Measurements from ENCODE around the gene MFSD12. TPM values are rescaled to one million over a fixed set of nuclear protein-coding genes. Genes with fewer than 3 reads are reported as not detected.

The MFSD12 gene
- total and polyA plus RNA-seq, 4 donors = 9.5 to 47.7 (median 37.3) TPM

DNA sequence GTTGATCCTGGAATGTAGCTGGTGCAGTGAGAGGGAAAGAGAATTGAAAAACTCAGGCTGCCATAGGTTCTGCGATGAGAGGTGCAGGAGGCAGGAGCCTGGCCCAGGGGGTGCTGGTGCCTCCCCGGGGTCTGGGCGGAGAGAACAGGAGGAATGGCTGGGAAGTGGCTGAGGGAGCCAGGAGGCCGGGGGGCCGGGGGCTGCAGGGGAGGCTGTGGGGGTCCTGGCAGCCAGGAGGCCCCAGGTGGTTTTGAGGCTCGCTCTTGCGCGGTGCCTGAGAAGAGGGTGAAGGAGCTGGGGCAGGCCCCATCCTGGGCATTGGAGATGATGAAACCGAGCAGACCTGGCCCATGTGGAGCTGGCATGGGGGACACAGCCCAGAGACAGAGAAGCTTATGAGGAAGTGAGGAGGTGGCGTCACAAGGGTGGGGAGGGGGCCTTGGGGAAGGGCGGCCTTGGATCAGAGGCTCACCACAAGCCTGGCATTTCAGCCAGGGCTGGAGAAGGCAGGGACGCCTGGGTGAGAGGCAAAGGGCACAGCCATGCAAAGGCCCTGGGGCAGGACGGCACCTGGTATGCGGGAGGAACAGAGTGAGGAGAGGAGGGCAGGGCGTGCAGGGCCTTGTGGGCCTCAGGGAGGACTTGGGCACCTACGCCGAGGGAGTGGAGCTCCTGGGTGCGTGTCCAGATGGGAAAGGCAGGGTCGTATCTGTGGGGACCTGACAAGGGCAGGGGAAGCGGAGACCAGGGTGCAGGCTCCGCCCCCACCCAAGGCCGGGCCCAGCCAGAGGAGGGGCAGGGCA, 19.7 kb downstream of the MFSD12 start:
- Histone ChIP-seq H3K27me3 (ENCODE audit: control insufficient read depth in 1 of 2, insufficient read depth in 2 of 2, low read length in 1 of 2) (no peaks in the 10 kb centered on the region), H3K36me3 (ENCODE audit: control insufficient read depth in 1 of 2, insufficient read depth in 2 of 2, low read length in 1 of 2) (no peaks in the 10 kb centered on the region), H3K4me1 (ENCODE audit: control insufficient read depth in 1 of 2, insufficient read depth in 2 of 2, low read length in 2 of 2) (no peaks in the 10 kb centered on the region), H3K9me3 (ENCODE audit: control insufficient read depth, low read length) (no peaks in the 10 kb centered on the region), H3K4me3 (ENCODE audit: low read length in 2 of 2) (no peak overlapping the region), H3K27ac (ENCODE audit: low read depth in 1 of 2, low read length in 2 of 2) (no peak overlapping the region)
- ATAC-seq (ENCODE audit: low FRiP score) = no peak
- DNase-seq = no peak
- intact Hi-C loops (cut with DNase I) = no loop called here
- 83 to 85% methylated on average over 20 to 22 of the region's 22 CpGs for WGBS, 2 donors

DNA sequence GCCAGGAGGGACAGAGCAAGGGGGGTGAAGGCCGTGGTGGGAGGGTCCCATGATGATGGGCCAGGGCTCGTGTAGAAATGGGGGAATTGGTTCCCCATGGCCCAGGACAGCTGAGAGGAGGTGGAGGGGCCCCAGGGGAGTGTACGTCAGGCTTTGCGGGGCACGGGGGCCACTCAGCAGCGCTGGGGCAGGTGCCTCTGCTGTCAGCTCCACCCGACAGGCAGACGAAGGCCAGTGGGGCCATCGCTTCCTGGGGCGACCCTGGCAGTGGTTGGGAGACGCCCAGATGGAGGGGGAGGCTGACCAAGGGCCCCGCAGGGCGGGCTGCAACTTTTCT, 20.3 kb downstream of the MFSD12 start:
- Histone ChIP-seq H3K27me3 (ENCODE audit: control insufficient read depth in 1 of 2, insufficient read depth in 2 of 2, low read length in 1 of 2) (no peaks in the 10 kb centered on the region), H3K4me3 (ENCODE audit: low read length in 2 of 2) (no peak overlapping the region), H3K9me3 (ENCODE audit: control insufficient read depth, low read length) (no peaks in the 10 kb centered on the region), H3K27ac (ENCODE audit: low read depth in 1 of 2, low read length in 2 of 2) (no peak overlapping the region), H3K36me3 (ENCODE audit: control insufficient read depth in 1 of 2, insufficient read depth in 2 of 2, low read length in 1 of 2) (peaks cover 0 to under 1% of the 10 kb centered on the region in 2 donors), H3K4me1 (ENCODE audit: control insufficient read depth in 1 of 2, insufficient read depth in 2 of 2, low read length in 2 of 2) (no peaks in the 10 kb centered on the region)
- intact Hi-C loops (cut with DNase I) = no loop called here
- DNase-seq (no peak), ATAC-seq (ENCODE audit: low FRiP score) (peak; percentile 17)
- 78 to 79% methylated on average over 13 of the region's 13 CpGs for WGBS, 2 donors

DNA sequence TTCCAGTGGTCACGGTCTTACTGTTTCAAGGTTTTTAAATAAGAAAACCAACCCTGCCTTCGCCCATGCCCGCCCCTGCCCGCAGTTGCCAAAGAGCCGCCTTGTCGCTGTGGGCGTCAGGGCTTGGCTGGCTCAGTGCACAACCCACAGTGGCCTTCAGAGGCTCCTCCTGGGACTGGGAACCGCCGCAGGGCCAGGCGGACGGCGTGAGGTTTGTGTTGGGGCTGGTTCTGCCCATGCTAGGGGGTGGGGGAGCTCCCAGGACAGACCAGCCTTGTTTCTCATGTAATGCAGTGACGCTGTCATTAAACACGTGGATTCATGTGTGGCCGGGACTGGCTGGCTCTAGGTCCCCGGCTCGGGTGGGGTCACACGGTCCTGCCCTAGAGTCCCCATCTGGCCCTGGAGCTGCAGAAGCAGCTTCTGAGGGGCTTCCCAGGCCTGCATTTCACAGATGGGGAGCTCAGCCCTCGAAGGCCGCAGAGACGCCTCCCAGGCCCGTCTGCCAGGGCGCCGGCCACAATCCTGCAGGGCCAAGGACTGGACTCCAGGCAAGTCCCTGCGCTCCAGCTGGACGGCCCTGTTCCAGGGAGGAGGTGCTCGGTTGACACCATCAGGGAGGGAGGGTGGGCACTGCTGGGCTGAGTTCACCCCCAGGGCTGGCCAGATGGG, 20.8 kb downstream of the MFSD12 start:
- peak; percentile 49 for ATAC-seq (ENCODE audit: low FRiP score)
- H3K36me3 ChIP-seq (ENCODE audit: control insufficient read depth in 1 of 2, insufficient read depth in 2 of 2, low read length in 1 of 2) = peaks cover 0 to 4% of the 10 kb centered on the region in 2 donors
- intact Hi-C loops (cut with DNase I) = no loop called here
- H3K9me3 ChIP-seq (ENCODE audit: control insufficient read depth, low read length) = no peaks in the 10 kb centered on the region
- no peak overlapping the region for H3K4me3 ChIP-seq (ENCODE audit: low read length in 2 of 2)
- 77% methylated on average over 27 of the region's 27 CpGs for WGBS, 2 donors
- H3K4me1 ChIP-seq (ENCODE audit: control insufficient read depth in 1 of 2, insufficient read depth in 2 of 2, low read length in 2 of 2) = no peaks in the 10 kb centered on the region
- H3K27ac ChIP-seq (ENCODE audit: low read depth in 1 of 2, low read length in 2 of 2) = no peak overlapping the region
- H3K27me3 ChIP-seq (ENCODE audit: control insufficient read depth in 1 of 2, insufficient read depth in 2 of 2, low read length in 1 of 2) = no peaks in the 10 kb centered on the region
- DNase-seq = no peak

DNA sequence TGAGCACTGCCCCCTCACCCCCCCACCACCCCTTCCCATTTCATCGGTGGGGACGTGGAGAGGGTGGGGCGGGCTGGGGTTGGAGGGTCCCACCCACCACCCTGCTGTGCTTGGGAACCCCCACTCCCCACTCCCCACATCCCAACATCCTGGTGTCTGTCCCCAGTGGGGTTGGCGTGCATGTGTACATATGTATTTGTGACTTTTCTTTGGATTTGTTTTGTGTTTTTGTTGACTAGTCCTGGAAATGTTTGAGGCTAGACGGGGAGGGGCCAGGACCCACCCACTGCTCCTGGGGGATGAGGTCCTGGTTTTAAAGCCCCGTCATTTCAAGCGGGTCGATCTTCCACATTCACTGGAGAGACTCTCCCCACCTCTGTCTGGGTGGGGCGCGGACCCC, 21.4 kb downstream of the MFSD12 start:
- no peak overlapping the region for H3K4me3 ChIP-seq (ENCODE audit: low read length in 2 of 2)
- H3K9me3 ChIP-seq (ENCODE audit: control insufficient read depth, low read length) = no peaks in the 10 kb centered on the region
- 86 to 90% methylated on average over 9 to 10 of the region's 10 CpGs for WGBS, 2 donors
- no peak overlapping the region for H3K27ac ChIP-seq (ENCODE audit: low read depth in 1 of 2, low read length in 2 of 2)
- no peaks in the 10 kb centered on the region for H3K27me3 ChIP-seq (ENCODE audit: control insufficient read depth in 1 of 2, insufficient read depth in 2 of 2, low read length in 1 of 2)
- DNase-seq (no peak), ATAC-seq (ENCODE audit: low FRiP score) (no peak)
- H3K4me1 ChIP-seq (ENCODE audit: control insufficient read depth in 1 of 2, insufficient read depth in 2 of 2, low read length in 2 of 2) = no peaks in the 10 kb centered on the region
- peaks cover 0 to 5% of the 10 kb centered on the region in 2 donors for H3K36me3 ChIP-seq (ENCODE audit: control insufficient read depth in 1 of 2, insufficient read depth in 2 of 2, low read length in 1 of 2)
- intact Hi-C loops (cut with DNase I) = no loop called here

DNA sequence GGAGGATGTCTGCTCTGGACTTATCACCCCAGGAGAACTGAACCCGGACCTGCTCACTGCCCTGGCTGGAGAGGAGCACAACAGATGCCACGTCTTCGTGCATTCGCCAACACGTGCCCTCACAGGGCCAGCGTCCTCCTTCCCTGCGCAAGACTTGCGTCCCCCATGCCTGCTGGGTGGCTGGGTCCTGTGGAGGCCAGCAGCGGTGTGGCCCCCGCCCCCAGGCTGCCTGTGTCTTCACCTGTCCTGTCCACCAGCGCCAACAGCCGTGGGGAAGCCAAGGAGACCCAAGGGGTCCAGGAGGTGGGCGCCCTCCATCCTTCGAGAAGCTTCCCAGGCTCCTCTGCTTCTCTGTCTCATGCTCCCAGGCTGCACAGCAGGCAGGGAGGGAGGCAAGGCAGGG, 21.8 kb downstream of the MFSD12 start:
- no peak for DNase-seq
- Histone ChIP-seq H3K36me3 (ENCODE audit: control insufficient read depth in 1 of 2, insufficient read depth in 2 of 2, low read length in 1 of 2) (peaks cover 0 to 5% of the 10 kb centered on the region in 2 donors), H3K27ac (ENCODE audit: low read depth in 1 of 2, low read length in 2 of 2) (no peak overlapping the region)

DNA sequence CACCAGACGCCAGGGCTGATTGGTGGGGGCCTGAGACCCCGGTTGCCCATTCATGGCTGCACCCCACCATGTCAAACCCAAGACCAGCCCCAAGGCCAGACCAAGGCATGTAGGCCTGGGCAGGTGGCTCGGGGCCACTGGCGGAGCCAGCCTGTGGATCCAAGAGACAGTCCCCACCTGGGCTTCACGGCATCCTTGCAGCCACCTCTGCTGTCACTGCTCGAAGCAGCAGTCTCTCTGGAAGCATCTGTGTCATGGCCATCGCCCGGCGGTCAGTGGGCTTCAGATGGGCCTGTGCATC, 22.2 kb downstream of the MFSD12 start:
- Histone ChIP-seq H3K4me3 (ENCODE audit: low read length in 2 of 2) (no peak overlapping the region), H3K27ac (ENCODE audit: low read depth in 1 of 2, low read length in 2 of 2) (no peak overlapping the region), H3K36me3 (ENCODE audit: control insufficient read depth in 1 of 2, insufficient read depth in 2 of 2, low read length in 1 of 2) (peaks cover 0 to 5% of the 10 kb centered on the region in 2 donors), H3K27me3 (ENCODE audit: control insufficient read depth in 1 of 2, insufficient read depth in 2 of 2, low read length in 1 of 2) (no peaks in the 10 kb centered on the region), H3K4me1 (ENCODE audit: control insufficient read depth in 1 of 2, insufficient read depth in 2 of 2, low read length in 2 of 2) (no peaks in the 10 kb centered on the region), H3K9me3 (ENCODE audit: control insufficient read depth, low read length) (no peaks in the 10 kb centered on the region)
- ATAC-seq (ENCODE audit: low FRiP score) (no peak), DNase-seq (no peak)
- intact Hi-C loops (cut with DNase I) = no loop called here
- 92 to 93% methylated on average over 9 of the region's 9 CpGs for WGBS, 2 donors

More for the DNA sequence above, 21.8 kb downstream of the MFSD12 start:
- 89 to 95% methylated on average over 14 of the region's 14 CpGs for WGBS, 2 donors
- no peak for ATAC-seq (ENCODE audit: low FRiP score)
- no peak overlapping the region for H3K4me3 ChIP-seq (ENCODE audit: low read length in 2 of 2)
- no peaks in the 10 kb centered on the region for H3K9me3 ChIP-seq (ENCODE audit: control insufficient read depth, low read length)
- no peaks in the 10 kb centered on the region for H3K27me3 ChIP-seq (ENCODE audit: control insufficient read depth in 1 of 2, insufficient read depth in 2 of 2, low read length in 1 of 2)
- intact Hi-C loops (cut with DNase I) = no loop called here
- no peaks in the 10 kb centered on the region for H3K4me1 ChIP-seq (ENCODE audit: control insufficient read depth in 1 of 2, insufficient read depth in 2 of 2, low read length in 2 of 2)

DNA sequence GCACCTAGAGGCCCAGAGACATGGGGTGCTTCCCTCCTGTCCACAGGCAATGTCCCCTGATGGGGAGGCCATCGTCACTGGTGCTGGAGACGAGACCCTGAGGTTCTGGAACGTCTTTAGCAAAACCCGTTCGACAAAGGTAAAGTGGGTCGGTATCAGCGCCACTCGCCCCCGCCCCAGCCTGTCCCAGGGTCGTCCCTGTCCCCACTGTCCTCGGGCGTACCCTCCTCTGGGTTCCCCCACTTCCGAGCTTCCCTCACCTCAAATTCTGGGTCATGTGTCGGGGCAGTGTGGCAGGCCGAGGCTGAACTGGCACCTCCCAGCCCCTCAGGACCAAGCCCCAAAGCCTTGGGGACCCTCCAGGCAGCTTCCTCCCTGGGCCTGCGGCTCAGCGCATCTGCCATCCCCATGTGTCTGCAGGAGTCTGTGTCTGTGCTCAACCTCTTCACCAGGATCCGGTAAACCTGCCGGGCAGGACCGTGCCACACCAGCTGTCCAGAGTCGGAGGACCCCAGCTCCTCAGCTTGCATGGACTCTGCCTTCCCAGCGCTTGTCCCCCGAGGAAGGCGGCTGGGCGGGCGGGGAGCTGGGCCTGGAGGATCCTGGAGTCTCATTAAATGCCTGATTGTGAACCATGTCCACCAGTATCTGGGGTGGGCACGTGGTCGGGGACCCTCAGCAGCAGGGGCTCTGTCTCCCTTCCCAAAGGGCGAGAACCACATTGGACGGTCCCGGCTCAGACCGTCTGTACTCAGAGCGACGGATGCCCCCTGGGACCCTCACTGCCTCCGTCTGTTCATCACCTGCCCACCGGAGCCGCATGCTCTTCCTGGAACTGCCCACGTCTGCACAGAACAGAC, 22.8 kb downstream of the MFSD12 start:
- H3K27ac ChIP-seq (ENCODE audit: low read depth in 1 of 2, low read length in 2 of 2) = no peak overlapping the region
- no peak for ATAC-seq (ENCODE audit: low FRiP score)

DNA sequence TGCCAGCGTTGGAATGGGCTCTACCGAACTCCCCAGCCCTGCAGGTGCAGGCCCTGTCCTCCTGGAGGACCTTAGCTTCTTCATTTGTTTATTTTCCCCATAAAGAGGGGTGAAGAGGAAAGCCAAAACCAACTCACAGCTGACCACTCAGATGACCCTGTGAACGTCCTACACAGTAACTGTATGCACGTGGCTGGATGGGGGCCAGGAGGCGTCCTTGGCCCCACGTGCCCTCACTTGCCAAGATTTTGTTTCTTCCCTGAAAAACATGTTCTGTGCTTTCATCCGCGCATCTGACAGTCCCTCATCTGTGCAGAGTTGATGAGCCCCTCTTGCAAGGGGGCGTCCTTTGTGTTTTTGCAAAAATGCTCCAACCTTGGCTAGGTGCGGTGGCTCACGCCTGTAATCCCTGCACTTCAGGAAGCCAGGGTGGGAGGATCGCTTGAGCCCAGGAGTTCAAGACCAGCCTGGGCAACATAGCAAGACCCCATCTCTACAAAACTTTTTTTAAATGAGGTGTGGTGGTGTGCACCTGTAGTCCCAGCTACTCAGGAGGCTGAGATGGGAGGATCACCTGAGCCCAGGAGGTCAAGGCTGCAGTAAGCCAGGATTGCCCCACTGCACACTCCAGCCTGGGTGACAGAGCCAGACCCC, 23.7 kb downstream of the MFSD12 start:
- no peaks in the 10 kb centered on the region for H3K9me3 ChIP-seq (ENCODE audit: control insufficient read depth, low read length)
- no peak overlapping the region for H3K27ac ChIP-seq (ENCODE audit: low read depth in 1 of 2, low read length in 2 of 2)
- intact Hi-C loops (cut with DNase I) = no loop called here
- no peak for DNase-seq
- no peaks in the 10 kb centered on the region for H3K4me1 ChIP-seq (ENCODE audit: control insufficient read depth in 1 of 2, insufficient read depth in 2 of 2, low read length in 2 of 2)
- H3K27me3 ChIP-seq (ENCODE audit: control insufficient read depth in 1 of 2, insufficient read depth in 2 of 2, low read length in 1 of 2) = no peaks in the 10 kb centered on the region
- WGBS, 2 donors = 72 to 73% methylated on average over 12 of the region's 12 CpGs
- ATAC-seq (ENCODE audit: low FRiP score) = no peak
- peaks cover 0 to 5% of the 10 kb centered on the region in 2 donors for H3K36me3 ChIP-seq (ENCODE audit: control insufficient read depth in 1 of 2, insufficient read depth in 2 of 2, low read length in 1 of 2)
- no peak overlapping the region for H3K4me3 ChIP-seq (ENCODE audit: low read length in 2 of 2)

More for the DNA sequence above, 22.8 kb downstream of the MFSD12 start:
- H3K27me3 ChIP-seq (ENCODE audit: control insufficient read depth in 1 of 2, insufficient read depth in 2 of 2, low read length in 1 of 2) = no peaks in the 10 kb centered on the region
- no peaks in the 10 kb centered on the region for H3K4me1 ChIP-seq (ENCODE audit: control insufficient read depth in 1 of 2, insufficient read depth in 2 of 2, low read length in 2 of 2)
- DNase-seq = no peak
- H3K36me3 ChIP-seq (ENCODE audit: control insufficient read depth in 1 of 2, insufficient read depth in 2 of 2, low read length in 1 of 2) = peaks cover 0 to 5% of the 10 kb centered on the region in 2 donors
- H3K9me3 ChIP-seq (ENCODE audit: control insufficient read depth, low read length) = no peaks in the 10 kb centered on the region
- intact Hi-C loops (cut with DNase I) = no loop called here
- H3K4me3 ChIP-seq (ENCODE audit: low read length in 2 of 2) = no peak overlapping the region
- 88 to 89% methylated on average over 38 of the region's 38 CpGs for WGBS, 2 donors

Data from aorta (tissue), 5 donors.